GM23338 (cell line): ENCODE results near the gene NFATC3. TPM values are rescaled to one million over a fixed set of nuclear protein-coding genes. Genes with fewer than 3 reads are reported as not detected.

Experiments
- ATAC-seq: fragments of 200-7000 bp; cut with Tn5 transposase; 3 replicates; pipeline ENCODE4 v1.9.1; 2020
- DNase-seq: peaks from one replicate; pipeline ENCODE4 v3.0.0-alpha.2; 2015; ENCODE audit warnings: low spot score
- H2AFZ ChIP-seq: fragments of 200-600 bp; sonication (generic); 2 replicates; pipeline ENCODE4 v1.8.0; 2016; ENCODE audit warnings: antibody characterized with exemption, mild to moderate bottlenecking, moderate library complexity
- H3F3A ChIP-seq: fragments of 200-600 bp; sonication (generic); replicated peaks from 2 replicates; pipeline ENCODE4 v1.8.0; 2017; ENCODE audit warnings: antibody characterized with exemption, mixed run types, low read depth
- H3K27ac ChIP-seq: fragments of 200-600 bp; sonication (generic); 2 replicates; pipeline ENCODE4 v1.6.1; 2016; ENCODE audit warnings: low read depth
- H3K27me3 ChIP-seq: fragments of 200-600 bp; sonication (generic); 2 replicates; pipeline ENCODE4 v1.8.0; 2016; ENCODE audit warnings: mild to moderate bottlenecking, mixed run types, moderate library complexity; ENCODE audit not compliant: insufficient read depth
- H3K36me3 ChIP-seq: fragments of 200-600 bp; sonication (generic); 2 replicates; pipeline ENCODE4 v1.8.0; 2016; ENCODE audit warnings: mild to moderate bottlenecking; ENCODE audit not compliant: insufficient read depth
- H3K4me1 ChIP-seq: fragments of 200-600 bp; sonication (generic); 2 replicates; pipeline ENCODE4 v1.8.0; 2016; ENCODE audit warnings: mild to moderate bottlenecking, moderate library complexity; ENCODE audit not compliant: insufficient read depth
- H3K4me2 ChIP-seq: fragments of 200-600 bp; sonication (generic); 2 replicates; pipeline ENCODE4 v1.7.1; 2017; ENCODE audit warnings: mixed run types
- H3K4me3 ChIP-seq: fragments of 200-600 bp; sonication (generic); 2 replicates; pipeline ENCODE4 v1.6.1; 2016; ENCODE audit warnings: mixed run types
- H3K79me2 ChIP-seq: fragments of 200-600 bp; sonication (generic); replicated peaks from 2 replicates; pipeline ENCODE4 v1.8.0; 2017; ENCODE audit warnings: mild to moderate bottlenecking; ENCODE audit not compliant: insufficient read depth
- H3K9me2 ChIP-seq: fragments of 200-600 bp; sonication (generic); 2 replicates; pipeline ENCODE4 v1.8.0; 2017; ENCODE audit not compliant: insufficient read depth
- H4K20me1 ChIP-seq: fragments of 200-600 bp; sonication (generic); replicated peaks from 2 replicates; pipeline ENCODE4 v1.8.0; 2017; ENCODE audit warnings: mild to moderate bottlenecking; ENCODE audit not compliant: insufficient read depth
- H3K27ac Mint-ChIP-seq: 2 replicates; pipeline ENCODE4 v1.8.0; 2020; ENCODE audit warnings: inconsistent platforms, mild to moderate bottlenecking, moderate library complexity, mixed read lengths
- H3K27me3 Mint-ChIP-seq: 3 replicates; pipeline ENCODE4 v1.8.0; 2022; ENCODE audit warnings: low read depth, mild to moderate bottlenecking, moderate library complexity, mixed read lengths, inconsistent platforms; ENCODE audit not compliant: insufficient read depth, poor library complexity
- H3K36me3 Mint-ChIP-seq: 3 replicates; pipeline ENCODE4 v1.8.0; 2021; ENCODE audit warnings: low read depth, mild to moderate bottlenecking, inconsistent platforms, moderate library complexity, mixed read lengths
- H3K4me1 Mint-ChIP-seq: 3 replicates; pipeline ENCODE4 v1.8.0; 2020; ENCODE audit warnings: mild to moderate bottlenecking, inconsistent platforms, mixed read lengths
- H3K4me3 Mint-ChIP-seq: 3 replicates; pipeline ENCODE4 v1.8.0; 2021; ENCODE audit warnings: moderate library complexity, mild to moderate bottlenecking, inconsistent platforms, mixed read lengths
- H3K9me3 Mint-ChIP-seq: 3 replicates; pipeline ENCODE4 v1.8.0; 2020; ENCODE audit warnings: moderate library complexity, mild to moderate bottlenecking, inconsistent platforms, mixed read lengths
- EZH2 ChIP-seq: fragments of 200-600 bp; sonication (generic); IDR thresholded peaks from one replicate; pipeline ENCODE4 v1.8.0; 2017; ENCODE audit warnings: antibody characterized with exemption, mild to moderate bottlenecking, low read depth; ENCODE audit not compliant: unreplicated experiment
- JUNB ChIP-seq: IDR thresholded peaks from one replicate; pipeline ENCODE4 v1.6.1; 2016; ENCODE audit warnings: antibody characterized with exemption; ENCODE audit not compliant: unreplicated experiment
- NANOG ChIP-seq: IDR thresholded peaks from 2 replicates; pipeline ENCODE4 v1.6.1; 2016; ENCODE audit warnings: antibody characterized with exemption, borderline replicate concordance
- POLR2AphosphoS5 ChIP-seq: IDR thresholded peaks from 2 replicates; pipeline ENCODE4 v1.6.1; 2016; ENCODE audit warnings: antibody characterized with exemption, low read depth
- STAT1 ChIP-seq: IDR thresholded peaks from one replicate; pipeline ENCODE4 v1.6.1; 2016; ENCODE audit warnings: antibody characterized with exemption; ENCODE audit not compliant: unreplicated experiment
- ZNF114 ChIP-seq: fragments of 250-450 bp; sonication (Bioruptor Pico); IDR thresholded peaks from 2 replicates; pipeline ENCODE4 v1.5.0; 2020; ENCODE audit warnings: mild to moderate bottlenecking, moderate library complexity
- polyA plus RNA-seq: library from polyadenylated mRNA; unstranded; fragments of >200 nt; fragmentation: Nextera tagmentation; extraction: Ambion mirVana; gene quantifications from 2 replicates; pipeline ENCODE4 v1.2.1, GENCODE V29; 2016
- total RNA-seq: library from RNA; depleted of rRNA; stranded (reverse); fragments of >200 nt; shearing (Covaris generic); gene quantifications from 2 replicates; pipeline ENCODE4 v1.2.3, GENCODE V29; 2014
- TF ChIP-seq, protein P1 (sequence below): fragments of 250-450 bp; sonication (Bioruptor Pico); IDR thresholded peaks from 2 replicates; pipeline ENCODE4 v1.5.0; 2020; ENCODE audit warnings: mild to moderate bottlenecking, moderate library complexity
- TF ChIP-seq, protein P2 (sequence below): IDR thresholded peaks from one replicate; pipeline ENCODE4 v1.6.1; 2018; ENCODE audit warnings: antibody characterized with exemption; ENCODE audit not compliant: unreplicated experiment
- TF ChIP-seq, protein P3 (sequence below): IDR thresholded peaks from 2 replicates; pipeline ENCODE4 v1.6.1; 2016; ENCODE audit warnings: antibody characterized with exemption

Gene NFATC3
- total and polyA plus RNA-seq, 2 experiments from 2014 or later = 9.2 to 40.9 TPM

DNA sequence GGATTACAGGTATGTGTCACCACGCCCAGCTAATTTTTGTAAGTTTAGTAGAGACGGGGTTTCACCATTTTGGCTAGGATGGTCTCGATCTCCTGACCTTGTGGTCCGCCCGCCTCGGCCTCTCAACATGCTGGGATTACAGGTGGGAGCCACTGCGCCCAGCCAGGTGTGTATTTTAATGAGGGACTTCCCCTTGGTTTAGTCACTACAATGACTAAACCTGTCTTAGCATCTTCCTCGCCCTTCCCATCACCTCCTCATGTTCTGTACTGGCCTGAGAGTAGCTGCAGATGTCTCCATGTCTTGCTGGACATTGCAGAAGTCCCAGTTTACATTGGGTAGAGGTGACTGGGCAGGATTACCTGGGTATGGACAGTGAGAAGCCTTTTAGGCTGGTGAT, 188.7 kb downstream of the NFATC3 start (continued):
- TF ChIP-seq, protein P1, sequence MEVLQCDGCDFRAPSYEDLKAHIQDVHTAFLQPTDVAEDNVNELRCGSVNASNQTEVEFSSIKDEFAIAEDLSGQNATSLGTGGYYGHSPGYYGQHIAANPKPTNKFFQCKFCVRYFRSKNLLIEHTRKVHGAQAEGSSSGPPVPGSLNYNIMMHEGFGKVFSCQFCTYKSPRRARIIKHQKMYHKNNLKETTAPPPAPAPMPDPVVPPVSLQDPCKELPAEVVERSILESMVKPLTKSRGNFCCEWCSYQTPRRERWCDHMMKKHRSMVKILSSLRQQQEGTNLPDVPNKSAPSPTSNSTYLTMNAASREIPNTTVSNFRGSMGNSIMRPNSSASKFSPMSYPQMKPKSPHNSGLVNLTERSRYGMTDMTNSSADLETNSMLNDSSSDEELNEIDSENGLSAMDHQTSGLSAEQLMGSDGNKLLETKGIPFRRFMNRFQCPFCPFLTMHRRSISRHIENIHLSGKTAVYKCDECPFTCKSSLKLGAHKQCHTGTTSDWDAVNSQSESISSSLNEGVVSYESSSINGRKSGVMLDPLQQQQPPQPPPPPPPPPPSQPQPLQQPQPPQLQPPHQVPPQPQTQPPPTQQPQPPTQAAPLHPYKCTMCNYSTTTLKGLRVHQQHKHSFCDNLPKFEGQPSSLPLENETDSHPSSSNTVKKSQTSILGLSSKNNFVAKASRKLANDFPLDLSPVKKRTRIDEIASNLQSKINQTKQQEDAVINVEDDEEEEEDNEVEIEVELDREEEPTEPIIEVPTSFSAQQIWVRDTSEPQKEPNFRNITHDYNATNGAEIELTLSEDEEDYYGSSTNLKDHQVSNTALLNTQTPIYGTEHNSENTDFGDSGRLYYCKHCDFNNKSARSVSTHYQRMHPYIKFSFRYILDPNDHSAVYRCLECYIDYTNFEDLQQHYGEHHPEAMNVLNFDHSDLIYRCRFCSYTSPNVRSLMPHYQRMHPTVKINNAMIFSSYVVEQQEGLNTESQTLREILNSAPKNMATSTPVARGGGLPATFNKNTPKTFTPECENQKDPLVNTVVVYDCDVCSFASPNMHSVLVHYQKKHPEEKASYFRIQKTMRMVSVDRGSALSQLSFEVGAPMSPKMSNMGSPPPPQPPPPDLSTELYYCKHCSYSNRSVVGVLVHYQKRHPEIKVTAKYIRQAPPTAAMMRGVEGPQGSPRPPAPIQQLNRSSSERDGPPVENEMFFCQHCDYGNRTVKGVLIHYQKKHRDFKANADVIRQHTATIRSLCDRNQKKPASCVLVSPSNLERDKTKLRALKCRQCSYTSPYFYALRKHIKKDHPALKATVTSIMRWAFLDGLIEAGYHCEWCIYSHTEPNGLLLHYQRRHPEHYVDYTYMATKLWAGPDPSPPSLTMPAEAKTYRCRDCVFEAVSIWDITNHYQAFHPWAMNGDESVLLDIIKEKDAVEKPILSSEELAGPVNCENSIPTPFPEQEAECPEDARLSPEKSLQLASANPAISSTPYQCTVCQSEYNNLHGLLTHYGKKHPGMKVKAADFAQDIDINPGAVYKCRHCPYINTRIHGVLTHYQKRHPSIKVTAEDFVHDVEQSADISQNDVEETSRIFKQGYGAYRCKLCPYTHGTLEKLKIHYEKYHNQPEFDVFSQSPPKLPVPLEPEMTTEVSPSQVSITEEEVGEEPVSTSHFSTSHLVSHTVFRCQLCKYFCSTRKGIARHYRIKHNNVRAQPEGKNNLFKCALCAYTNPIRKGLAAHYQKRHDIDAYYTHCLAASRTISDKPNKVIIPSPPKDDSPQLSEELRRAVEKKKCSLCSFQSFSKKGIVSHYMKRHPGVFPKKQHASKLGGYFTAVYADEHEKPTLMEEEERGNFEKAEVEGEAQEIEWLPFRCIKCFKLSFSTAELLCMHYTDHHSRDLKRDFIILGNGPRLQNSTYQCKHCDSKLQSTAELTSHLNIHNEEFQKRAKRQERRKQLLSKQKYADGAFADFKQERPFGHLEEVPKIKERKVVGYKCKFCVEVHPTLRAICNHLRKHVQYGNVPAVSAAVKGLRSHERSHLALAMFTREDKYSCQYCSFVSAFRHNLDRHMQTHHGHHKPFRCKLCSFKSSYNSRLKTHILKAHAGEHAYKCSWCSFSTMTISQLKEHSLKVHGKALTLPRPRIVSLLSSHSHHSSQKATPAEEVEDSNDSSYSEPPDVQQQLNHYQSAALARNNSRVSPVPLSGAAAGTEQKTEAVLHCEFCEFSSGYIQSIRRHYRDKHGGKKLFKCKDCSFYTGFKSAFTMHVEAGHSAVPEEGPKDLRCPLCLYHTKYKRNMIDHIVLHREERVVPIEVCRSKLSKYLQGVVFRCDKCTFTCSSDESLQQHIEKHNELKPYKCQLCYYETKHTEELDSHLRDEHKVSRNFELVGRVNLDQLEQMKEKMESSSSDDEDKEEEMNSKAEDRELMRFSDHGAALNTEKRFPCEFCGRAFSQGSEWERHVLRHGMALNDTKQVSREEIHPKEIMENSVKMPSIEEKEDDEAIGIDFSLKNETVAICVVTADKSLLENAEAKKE = no peak
- TF ChIP-seq, protein P2, sequence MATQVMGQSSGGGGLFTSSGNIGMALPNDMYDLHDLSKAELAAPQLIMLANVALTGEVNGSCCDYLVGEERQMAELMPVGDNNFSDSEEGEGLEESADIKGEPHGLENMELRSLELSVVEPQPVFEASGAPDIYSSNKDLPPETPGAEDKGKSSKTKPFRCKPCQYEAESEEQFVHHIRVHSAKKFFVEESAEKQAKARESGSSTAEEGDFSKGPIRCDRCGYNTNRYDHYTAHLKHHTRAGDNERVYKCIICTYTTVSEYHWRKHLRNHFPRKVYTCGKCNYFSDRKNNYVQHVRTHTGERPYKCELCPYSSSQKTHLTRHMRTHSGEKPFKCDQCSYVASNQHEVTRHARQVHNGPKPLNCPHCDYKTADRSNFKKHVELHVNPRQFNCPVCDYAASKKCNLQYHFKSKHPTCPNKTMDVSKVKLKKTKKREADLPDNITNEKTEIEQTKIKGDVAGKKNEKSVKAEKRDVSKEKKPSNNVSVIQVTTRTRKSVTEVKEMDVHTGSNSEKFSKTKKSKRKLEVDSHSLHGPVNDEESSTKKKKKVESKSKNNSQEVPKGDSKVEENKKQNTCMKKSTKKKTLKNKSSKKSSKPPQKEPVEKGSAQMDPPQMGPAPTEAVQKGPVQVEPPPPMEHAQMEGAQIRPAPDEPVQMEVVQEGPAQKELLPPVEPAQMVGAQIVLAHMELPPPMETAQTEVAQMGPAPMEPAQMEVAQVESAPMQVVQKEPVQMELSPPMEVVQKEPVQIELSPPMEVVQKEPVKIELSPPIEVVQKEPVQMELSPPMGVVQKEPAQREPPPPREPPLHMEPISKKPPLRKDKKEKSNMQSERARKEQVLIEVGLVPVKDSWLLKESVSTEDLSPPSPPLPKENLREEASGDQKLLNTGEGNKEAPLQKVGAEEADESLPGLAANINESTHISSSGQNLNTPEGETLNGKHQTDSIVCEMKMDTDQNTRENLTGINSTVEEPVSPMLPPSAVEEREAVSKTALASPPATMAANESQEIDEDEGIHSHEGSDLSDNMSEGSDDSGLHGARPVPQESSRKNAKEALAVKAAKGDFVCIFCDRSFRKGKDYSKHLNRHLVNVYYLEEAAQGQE = no peak
- TF ChIP-seq, protein P3, sequence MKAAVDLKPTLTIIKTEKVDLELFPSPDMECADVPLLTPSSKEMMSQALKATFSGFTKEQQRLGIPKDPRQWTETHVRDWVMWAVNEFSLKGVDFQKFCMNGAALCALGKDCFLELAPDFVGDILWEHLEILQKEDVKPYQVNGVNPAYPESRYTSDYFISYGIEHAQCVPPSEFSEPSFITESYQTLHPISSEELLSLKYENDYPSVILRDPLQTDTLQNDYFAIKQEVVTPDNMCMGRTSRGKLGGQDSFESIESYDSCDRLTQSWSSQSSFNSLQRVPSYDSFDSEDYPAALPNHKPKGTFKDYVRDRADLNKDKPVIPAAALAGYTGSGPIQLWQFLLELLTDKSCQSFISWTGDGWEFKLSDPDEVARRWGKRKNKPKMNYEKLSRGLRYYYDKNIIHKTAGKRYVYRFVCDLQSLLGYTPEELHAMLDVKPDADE = no peak
- no peak for TF ChIP-seq EZH2

DNA sequence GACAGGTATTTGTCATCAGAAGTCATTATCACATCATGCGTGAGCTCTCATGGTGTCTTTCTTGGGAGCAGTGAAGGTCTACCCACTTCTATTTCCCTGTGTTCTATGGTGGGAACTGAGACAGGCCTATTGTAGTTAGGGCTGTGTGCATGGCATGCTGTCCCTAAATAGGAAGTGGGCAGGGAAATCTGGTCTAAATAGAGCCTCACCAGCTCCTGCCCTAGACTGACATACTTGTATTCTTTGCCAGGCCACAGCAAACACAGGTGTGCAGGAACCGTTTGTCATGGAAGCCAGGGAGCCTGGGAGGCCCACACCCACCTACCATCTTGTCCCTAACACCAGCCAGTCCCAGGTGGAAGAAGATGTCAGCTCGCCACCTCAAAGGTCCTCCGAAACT, 189.3 kb downstream of the NFATC3 start:
- H3K36me3 Mint-ChIP-seq = peaks cover 32% of the 10 kb centered on the region
- no peaks in the 10 kb centered on the region; the same call in 2 of the 3 replicates for H3K9me3 Mint-ChIP-seq
- Histone ChIP-seq H3K9me2 (no peaks in the 10 kb centered on the region), H3K4me2 (no peak overlapping the region), H4K20me1 (peaks cover 13% of the 10 kb centered on the region), H3F3A (no peaks in the 10 kb centered on the region), H3K27me3 (no peaks in the 10 kb centered on the region), H2AFZ (no peak overlapping the region), H3K36me3 (no peaks in the 10 kb centered on the region), H3K4me3 (no peak overlapping the region), H3K27ac (no peak overlapping the region), H3K4me1 (peaks cover 5% of the 10 kb centered on the region; the same call in 1 of the 2 replicates), H3K79me2 (peaks cover 35% of the 10 kb centered on the region)
- DNase-seq (no peak), ATAC-seq (no peak)
- peaks cover 5% of the 10 kb centered on the region for H3K27me3 Mint-ChIP-seq
- H3K27ac Mint-ChIP-seq = no peak overlapping the region
- H3K4me3 Mint-ChIP-seq = no peak overlapping the region
- H3K4me1 Mint-ChIP-seq = peaks cover under 1% of the 10 kb centered on the region; the same call in 2 of the 3 replicates
- TF ChIP-seq NANOG = no peak
- TF ChIP-seq STAT1 = no peak
- TF ChIP-seq, protein P3 = no peak
- no peak for TF ChIP-seq JUNB
- no peak for TF ChIP-seq POLR2AphosphoS5
- no peak for TF ChIP-seq ZNF114 (CRISPR knock-in tag)
- TF ChIP-seq, protein P2 = no peak
